Amygdala (tissue), 56 donors: ENCODE measurements around the gene IQGAP2.
"Not testable (repeated sequence)": the region's sequence is repeated elsewhere in the genome, so short reads cannot be mapped to it uniquely, and the experiment has no call there.

Source experiments
- DNase-seq, 56 donors: peaks; one replicate each; lab custom pipeline; 2025; lab: John Stamatoyannopoulos, UW

The IQGAP2 gene

GRCh38 chr5:76526950-76527583 lies 124.0 kb downstream of the IQGAP2 start:
- no peak for DNase-seq

GRCh38 chr5:76527685-76528161 lies 124.6 kb downstream of the IQGAP2 start:
- no peak for DNase-seq

- no peak for DNase-seq
Measured at GRCh38 chr5:76528547-76529331, 125.7 kb downstream of the IQGAP2 start.

- DNase-seq: no peak
Measured at GRCh38 chr5:76529464-76530344, 126.6 kb downstream of the IQGAP2 start.

- no peak for DNase-seq
Measured at GRCh38 chr5:76532052-76532451, 129.0 kb downstream of the IQGAP2 start.

GRCh38 chr5:76532973-76533372 lies 129.9 kb downstream of the IQGAP2 start:
- no peak for DNase-seq

- DNase-seq: no peak
Measured at GRCh38 chr5:76535577-76535976, 132.5 kb downstream of the IQGAP2 start.

- no peak for DNase-seq
Measured at GRCh38 chr5:76537073-76537543, 134.0 kb downstream of the IQGAP2 start.

GRCh38 chr5:76542241-76542640 lies 139.2 kb downstream of the IQGAP2 start:
- DNase-seq: no peak

- no peak for DNase-seq
Measured at GRCh38 chr5:76542887-76543690, 140.0 kb downstream of the IQGAP2 start.

GRCh38 chr5:76544268-76544926 lies 141.3 kb downstream of the IQGAP2 start:
- DNase-seq: peak in 5 of 56 donors; percentile 1 to 20 (median 5)

GRCh38 chr5:76545184-76545583 lies 142.1 kb downstream of the IQGAP2 start:
- no peak for DNase-seq

GRCh38 chr5:76546497-76547102 lies 143.5 kb downstream of the IQGAP2 start:
- DNase-seq: peak in 4 of 56 donors; percentile 7 to 30 (median 12)

- no peak for DNase-seq
Measured at GRCh38 chr5:76547242-76547890, 144.3 kb downstream of the IQGAP2 start.

- DNase-seq: no peak
Measured at GRCh38 chr5:76547891-76548524, 144.9 kb downstream of the IQGAP2 start.

- no peak for DNase-seq
Measured at GRCh38 chr5:76548525-76549229, 145.6 kb downstream of the IQGAP2 start.

- not testable (repeated sequence) for DNase-seq
Measured at GRCh38 chr5:76550881-76551280, 147.8 kb downstream of the IQGAP2 start.
